Ureter (tissue), 1 donor: Measurements from ENCODE around the gene HAPLN1. TPM values are rescaled to one million over a fixed set of nuclear protein-coding genes. Genes with fewer than 3 reads are reported as not detected.

Source experiments
- DNase-seq: peaks from one replicate; pipeline ENCODE4 v3.0.0-alpha.2; 2020; ENCODE audit warnings: low spot score
- total RNA-seq: library from RNA; stranded (reverse); gene quantifications from one replicate; pipeline ENCODE4 v1.2.4, GENCODE V29; 2023
- donor health status: DM: yes; HTN: yes; CAD: no.

Gene HAPLN1
- total RNA-seq, 1 donor from 2014 or later: 0.44 TPM

DNA sequence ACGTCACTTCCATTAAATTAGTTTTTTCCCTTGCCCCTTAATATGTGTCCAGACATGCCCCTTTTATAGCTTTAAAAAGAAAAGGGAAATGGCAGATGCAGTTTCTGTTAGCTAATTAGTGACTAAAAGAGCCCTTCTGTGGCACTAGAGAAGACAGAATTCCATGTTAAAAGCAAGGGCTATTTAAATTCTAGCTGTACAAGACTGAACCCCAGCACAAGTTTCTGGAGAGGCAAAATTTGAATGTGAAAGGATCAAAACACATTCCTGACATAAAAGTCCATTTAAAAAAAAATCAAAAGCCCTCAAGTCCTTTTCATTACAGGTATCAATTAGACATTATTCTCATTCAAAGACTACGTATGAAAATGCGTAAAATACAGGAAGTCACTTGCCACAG lies 78.7 kb downstream of the HAPLN1 start:
- DNase-seq: no peak

DNA sequence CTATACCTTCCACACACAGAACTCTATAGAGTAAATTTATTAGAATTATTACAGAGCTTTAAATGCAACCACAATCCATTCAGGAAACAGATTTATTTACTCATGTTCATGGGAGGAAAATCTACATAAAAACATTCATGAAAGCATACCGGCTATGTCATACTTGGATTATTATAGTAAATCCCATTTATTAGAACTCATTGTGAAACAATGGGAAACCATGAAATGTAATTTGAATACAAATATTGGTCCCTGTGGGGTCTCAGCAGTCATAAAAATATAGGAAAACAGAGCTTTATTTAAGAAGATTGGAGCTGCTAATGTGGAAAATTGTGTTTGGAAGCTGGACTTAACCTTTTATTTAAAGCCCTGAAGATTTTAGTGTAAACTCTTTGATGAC lies 80.7 kb downstream of the HAPLN1 start:
- DNase-seq: no peak

DNA sequence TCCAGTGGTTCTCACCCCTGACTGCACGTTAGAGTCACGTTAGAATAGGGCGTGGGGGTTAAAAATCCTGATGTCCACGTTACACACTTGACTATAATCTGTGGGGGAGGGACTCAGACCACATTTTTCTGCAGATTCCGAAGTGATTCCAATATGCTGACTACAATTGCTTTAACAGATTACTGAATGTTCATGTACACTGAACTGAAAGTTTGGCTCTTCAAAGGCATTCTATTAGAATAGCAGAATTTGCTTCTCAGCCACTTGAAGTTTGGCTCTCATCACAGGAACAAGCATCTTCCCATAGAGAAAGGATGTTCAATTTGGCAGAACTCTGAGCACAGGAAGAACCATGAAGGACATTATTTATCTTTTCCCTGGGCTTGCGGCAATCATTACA lies 84.5 kb downstream of the HAPLN1 start:
- DNase-seq: no peak

DNA sequence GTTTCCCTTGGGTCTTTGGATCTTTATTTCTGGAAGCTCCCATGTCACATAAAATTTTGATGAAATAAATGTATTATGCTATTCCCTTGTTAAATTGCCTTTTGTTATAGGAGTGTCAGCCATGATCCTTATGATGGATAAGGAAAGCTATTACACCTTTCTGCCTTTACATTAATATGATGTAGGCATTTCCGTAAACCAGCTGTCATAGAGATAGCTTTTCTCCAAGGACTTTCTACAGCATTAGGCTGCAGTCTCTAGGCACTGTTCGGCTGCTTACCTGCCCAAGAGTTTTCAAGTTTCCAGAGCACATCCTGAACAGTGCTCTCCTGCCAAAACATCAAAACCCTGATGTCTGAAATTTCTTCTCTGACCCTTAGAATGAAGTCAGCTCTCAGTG lies 87.4 kb downstream of the HAPLN1 start:
- DNase-seq: no peak

DNA sequence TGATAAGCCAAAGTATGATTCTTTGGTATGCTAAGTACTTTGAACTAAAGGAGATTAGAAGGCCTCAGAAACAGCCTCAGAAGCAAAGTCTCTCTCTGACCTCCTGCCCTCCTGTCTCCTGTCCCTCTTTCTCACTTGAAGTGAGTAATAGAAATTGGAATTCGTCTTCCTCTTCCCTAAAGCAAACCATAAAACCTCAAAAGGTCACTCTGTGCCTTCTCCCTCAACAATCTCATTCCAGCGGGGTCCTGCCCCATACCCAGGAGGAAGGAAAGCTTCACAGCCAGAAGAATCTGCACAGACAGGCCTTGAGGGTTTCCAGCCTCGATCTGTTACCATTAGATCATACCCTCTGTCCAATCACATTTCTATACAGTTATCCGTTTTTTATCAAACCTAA lies 87.8 kb downstream of the HAPLN1 start:
- DNase-seq: no peak

DNA sequence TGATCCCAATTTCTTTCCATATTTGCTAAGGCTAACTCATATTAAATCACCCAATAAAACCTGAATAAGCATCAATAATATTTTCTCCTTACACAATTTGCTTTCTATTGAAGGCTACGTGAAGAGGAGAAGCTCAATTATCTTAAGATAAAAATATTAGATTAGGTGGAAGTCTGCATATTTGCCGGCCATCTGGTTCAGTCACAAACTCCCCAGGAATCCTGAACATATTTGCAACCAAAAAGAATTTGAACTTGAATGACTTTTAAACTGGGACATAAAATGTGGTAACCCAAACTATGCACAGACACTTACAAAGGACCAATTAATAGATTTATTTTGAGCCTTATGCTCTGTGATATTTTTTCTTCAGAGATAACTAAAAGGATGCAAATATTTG lies 92.3 kb downstream of the HAPLN1 start:
- no peak for DNase-seq

DNA sequence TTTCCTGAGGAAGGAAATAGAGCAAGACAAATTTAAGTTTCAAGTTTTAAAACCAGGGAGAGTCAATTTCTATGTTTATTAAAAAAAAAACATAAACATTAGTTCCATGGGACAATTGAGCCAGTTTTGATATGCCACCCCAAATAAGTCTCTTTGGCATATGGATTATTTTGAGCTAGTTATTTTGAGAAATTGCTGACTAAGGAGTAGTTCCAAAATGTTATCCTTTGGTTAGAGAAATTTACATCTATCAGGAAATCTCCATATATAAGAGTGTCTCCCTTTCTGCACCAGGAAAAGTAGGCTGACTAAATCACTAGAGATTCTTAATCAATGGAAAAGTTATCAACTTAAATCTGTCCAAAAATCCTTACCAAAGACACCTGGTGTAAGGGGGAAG lies 105.8 kb downstream of the HAPLN1 start:
- no peak for DNase-seq

DNA sequence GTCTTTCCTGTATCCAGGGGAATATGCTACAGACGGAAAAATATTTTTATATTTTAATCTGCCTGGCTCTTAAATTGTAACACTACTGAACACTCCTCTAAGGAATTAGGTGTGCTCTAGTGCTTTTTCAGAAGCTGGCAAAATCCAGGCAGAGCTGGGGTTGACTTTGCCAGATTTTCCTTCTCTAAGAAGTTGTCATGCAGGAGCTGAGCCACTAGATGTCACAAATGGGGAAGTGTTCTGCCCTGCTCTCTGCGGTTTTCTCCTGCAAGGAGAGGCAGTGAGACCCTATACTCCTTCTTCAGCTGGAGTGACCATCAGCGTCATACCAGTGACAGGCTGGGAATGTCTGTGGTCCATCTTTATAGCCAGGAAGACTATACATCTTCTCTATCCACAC lies 112.5 kb downstream of the HAPLN1 start:
- DNase-seq: no peak

DNA sequence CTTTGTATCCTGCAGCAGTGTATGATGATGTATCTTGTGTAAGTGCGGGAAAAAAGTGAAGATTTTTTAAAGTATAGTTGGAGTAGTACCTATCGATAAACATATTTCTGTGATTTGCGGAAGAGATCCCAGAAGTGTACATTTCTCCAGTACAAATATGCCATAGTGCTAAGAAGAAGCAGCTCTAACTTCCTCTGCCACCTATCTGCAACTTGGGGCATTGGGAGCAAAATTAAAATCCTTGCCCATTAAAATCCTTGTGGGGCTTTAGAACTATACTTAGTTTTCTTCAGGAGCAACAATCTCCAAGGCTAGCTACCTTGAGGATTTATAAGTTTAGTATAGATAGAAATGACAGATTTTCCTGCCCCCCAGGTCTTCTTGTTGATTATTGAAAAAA lies 125.4 kb downstream of the HAPLN1 start:
- no peak for DNase-seq

DNA sequence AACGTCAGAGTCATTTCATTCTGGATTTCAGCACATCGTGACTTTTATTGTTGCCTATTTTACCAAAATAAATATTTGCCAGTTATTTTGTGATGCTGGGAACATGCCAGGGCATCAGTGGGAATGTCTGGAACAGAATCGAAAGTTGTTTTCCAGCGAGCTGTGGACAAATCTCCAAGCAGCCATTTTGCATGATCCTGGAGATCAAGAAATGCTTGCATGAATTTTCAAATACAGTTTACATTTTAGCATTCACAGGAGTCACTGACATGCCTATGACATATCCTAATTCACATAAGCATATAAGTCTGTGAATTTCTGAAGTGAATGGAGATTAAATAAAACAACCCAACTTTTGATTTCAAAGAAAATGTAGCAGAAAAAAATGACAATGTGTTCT lies 129.7 kb downstream of the HAPLN1 start:
- DNase-seq: no peak

DNA sequence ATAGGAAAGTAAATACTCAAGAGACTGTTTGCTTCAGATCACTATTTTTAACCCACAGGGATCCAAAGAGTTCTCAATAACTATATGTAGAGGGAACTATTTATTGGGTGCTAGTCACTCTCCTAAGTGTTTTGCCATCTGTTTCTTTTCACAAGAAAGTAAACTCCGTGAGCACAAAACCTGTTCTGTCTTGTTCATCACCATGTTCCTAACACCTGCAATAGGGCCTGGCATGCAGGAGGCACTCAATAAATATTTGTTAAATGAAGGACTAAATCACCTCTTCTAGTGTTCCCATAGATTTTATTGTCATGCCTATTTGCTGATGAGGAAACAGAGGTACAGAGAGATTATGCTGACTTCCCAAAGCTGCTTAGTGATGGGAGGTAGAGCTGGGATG lies 130.9 kb downstream of the HAPLN1 start:
- DNase-seq: no peak

Other genes starting within 250 kb of the HAPLN1 start
- 75.9 TPM for gene VCAN, start 249.1 kb downstream of the HAPLN1 start, total RNA-seq